Activated T-cell treated with anti-CD3 and anti-CD28 coated beads, Interleukin-2, amount 50 U/mL, for 24 hours (primary cell): ENCODE results near the gene BEST2.

Source experiments
- DNase-seq: peaks from one replicate; pipeline ENCODE4 v3.0.0-alpha.2; 2020
- H3K27ac Mint-ChIP-seq: 2 replicates; pipeline ENCODE4 v1.8.0; 2020; ENCODE audit warnings: mild to moderate bottlenecking, mixed read lengths
- H3K27me3 Mint-ChIP-seq: 2 replicates; pipeline ENCODE4 v1.8.0; 2020; ENCODE audit warnings: mixed read lengths
- H3K36me3 Mint-ChIP-seq: 2 replicates; pipeline ENCODE4 v1.8.0; 2020; ENCODE audit warnings: low read depth, mixed read lengths
- H3K4me1 Mint-ChIP-seq: 2 replicates; pipeline ENCODE4 v1.8.0; 2020; ENCODE audit warnings: low read depth, mixed read lengths
- H3K4me3 Mint-ChIP-seq: 2 replicates; pipeline ENCODE4 v1.8.0; 2020; ENCODE audit warnings: mild to moderate bottlenecking, moderate library complexity, mixed read lengths
- H3K9me3 Mint-ChIP-seq: 2 replicates; pipeline ENCODE4 v1.8.0; 2020; ENCODE audit warnings: mixed read lengths

BEST2 gene

GRCh38 chr19:12804051-12804450 is 52.5 kb downstream of the BEST2 start:
- no peaks in the 10 kb centered on the region for H3K27me3 Mint-ChIP-seq
- H3K4me3 Mint-ChIP-seq, result no peak overlapping the region
- no peak overlapping the region for H3K27ac Mint-ChIP-seq
- peaks cover 43% of the 10 kb centered on the region for H3K36me3 Mint-ChIP-seq
- DNase-seq, result no peak
- no peaks in the 10 kb centered on the region for H3K9me3 Mint-ChIP-seq
- H3K4me1 Mint-ChIP-seq, result peaks cover 41% of the 10 kb centered on the region

DNA sequence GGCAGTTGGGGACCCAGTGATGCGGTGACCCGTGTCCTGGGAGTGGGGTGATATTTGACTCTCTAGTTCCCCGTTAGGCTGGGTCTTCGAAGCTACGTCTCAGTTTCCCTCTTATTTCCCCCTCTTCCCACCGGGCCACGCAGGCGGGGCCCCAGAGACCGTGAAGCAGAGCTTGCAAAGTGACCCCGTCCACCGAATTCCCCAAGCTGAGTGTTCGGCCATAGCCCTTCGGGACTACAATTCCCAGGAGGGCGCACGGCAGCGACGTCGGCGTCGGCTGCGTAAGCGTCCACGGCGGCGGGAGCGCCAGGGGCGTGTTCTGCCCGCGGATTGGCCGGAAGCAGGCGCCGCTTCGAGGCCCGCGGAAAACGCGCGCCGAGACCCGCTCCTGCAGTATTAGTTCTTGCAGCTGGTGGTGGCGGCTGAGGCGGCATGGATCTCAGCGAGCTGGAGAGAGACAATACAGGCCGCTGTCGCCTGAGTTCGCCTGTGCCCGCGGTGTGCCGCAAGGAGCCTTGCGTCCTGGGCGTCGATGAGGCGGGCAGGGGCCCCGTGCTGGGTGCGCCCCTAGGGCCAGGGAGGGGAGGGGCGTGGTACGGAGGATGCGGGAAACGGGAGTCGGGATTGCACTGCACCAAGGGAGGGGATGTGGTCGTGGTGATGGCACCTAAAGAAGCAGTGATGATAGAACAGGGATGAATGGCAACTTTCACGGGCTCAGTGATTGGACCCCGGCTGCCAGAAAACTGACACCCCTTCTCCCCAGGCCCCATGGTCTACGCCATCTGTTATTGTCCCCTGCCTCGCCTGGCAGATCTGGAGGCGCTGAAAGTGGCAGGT is 54.9 kb downstream of the BEST2 start, which contains the start of gene RNASEH2A:
TSS of gene RNASEH2A (plus strand) at position 343 of the 840 bp plus-strand sequence. CDS start at position 433, 90 bp downstream.
- DNase-seq, result peak; percentile 92
- H3K9me3 Mint-ChIP-seq, result no peaks in the 10 kb centered on the region
- H3K27me3 Mint-ChIP-seq, result no peaks in the 10 kb centered on the region
- peak within 1 kb of the TSS; percentile 92 for H3K4me3 Mint-ChIP-seq
- H3K36me3 Mint-ChIP-seq, result peaks cover 37% of the 10 kb centered on the region
- H3K4me1 Mint-ChIP-seq, result peaks cover 25% of the 10 kb centered on the region
- H3K27ac Mint-ChIP-seq, result peak within 1 kb of the TSS; percentile 96
